Measurements from ENCODE around the gene PSG4. TPM values are rescaled to one million over a fixed set of nuclear protein-coding genes. Genes with fewer than 3 reads are reported as not detected.
"Not testable (repeated sequence)": the region's sequence is repeated elsewhere in the genome, so short reads cannot be mapped to it uniquely, and the experiment has no call there.

PSG4 gene
- polyA plus RNA-seq, 1 experiment = 0.84 TPM

DNA sequence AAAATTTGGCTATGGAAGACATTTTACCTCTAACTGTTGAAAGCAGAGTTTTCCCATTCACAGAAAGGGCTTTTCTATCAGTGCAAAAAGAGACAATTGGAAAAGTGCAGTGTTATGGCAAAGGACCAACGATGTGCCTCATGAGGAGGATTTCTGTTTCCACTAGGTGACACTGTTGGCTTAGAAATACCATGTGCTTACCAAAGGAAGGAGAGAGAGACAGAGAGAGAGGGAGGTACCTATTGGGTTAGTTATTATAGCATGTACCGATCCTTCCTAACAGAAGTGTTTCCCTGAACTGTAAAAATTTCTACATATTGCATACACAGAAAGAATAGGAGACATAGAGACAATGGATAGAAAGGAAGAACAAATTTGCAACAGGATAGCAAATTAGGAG is 23.9 kb upstream of the PSG4 start:
- Histone ChIP-seq H3K4me3 (ENCODE audit: low read depth, low read length) (no peak overlapping the region), H3K27ac (ENCODE audit: low read depth, low read length) (no peak overlapping the region), H3K27me3 (ENCODE audit: control insufficient read depth, insufficient read depth, low read length) (no peaks in the 10 kb centered on the region), H3K9me3 (ENCODE audit: control insufficient read depth, insufficient read depth, low read length) (peaks cover 17% of the 10 kb centered on the region; the same call in 1 of the 2 replicates)
- CTCF ChIA-PET = no interaction called here
- POLR2A ChIA-PET = no interaction called here
- DNase-seq (ENCODE audit: low read depth, low spot score) = no peak
- TF ChIP-seq, protein P1, sequence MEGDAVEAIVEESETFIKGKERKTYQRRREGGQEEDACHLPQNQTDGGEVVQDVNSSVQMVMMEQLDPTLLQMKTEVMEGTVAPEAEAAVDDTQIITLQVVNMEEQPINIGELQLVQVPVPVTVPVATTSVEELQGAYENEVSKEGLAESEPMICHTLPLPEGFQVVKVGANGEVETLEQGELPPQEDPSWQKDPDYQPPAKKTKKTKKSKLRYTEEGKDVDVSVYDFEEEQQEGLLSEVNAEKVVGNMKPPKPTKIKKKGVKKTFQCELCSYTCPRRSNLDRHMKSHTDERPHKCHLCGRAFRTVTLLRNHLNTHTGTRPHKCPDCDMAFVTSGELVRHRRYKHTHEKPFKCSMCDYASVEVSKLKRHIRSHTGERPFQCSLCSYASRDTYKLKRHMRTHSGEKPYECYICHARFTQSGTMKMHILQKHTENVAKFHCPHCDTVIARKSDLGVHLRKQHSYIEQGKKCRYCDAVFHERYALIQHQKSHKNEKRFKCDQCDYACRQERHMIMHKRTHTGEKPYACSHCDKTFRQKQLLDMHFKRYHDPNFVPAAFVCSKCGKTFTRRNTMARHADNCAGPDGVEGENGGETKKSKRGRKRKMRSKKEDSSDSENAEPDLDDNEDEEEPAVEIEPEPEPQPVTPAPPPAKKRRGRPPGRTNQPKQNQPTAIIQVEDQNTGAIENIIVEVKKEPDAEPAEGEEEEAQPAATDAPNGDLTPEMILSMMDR (IDR thresholded peaks at IDR 0.05; ENCODE audit: low read depth, low read length) = peak; percentile 26

DNA sequence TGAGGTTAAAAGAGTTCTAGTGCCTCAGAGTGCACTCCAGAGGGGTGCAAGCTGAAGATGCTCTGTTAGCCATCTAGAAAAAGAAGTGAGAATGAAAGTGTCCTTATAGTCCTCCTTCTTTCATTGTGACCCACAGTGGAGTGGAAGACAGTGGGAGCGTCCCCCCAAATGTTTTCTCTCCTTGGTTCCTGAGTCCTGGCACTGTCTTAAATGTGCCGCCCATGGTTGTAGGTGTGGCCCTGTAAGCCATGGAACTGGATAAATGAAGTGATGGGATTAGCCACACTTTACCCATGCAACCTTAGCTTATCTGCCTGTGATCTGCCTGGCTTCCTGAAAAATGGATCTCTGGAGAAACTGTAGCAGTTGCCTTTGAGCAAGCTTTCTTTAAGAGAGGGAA is 23.3 kb upstream of the PSG4 start:
- peaks cover 17% of the 10 kb centered on the region; the same call in 1 of the 2 replicates for H3K9me3 ChIP-seq (ENCODE audit: control insufficient read depth, insufficient read depth, low read length)
- CTCF ChIA-PET; DNase-seq (ENCODE audit: low read depth, low spot score); POLR2A ChIA-PET; H3K27ac ChIP-seq (ENCODE audit: low read depth, low read length); H3K27me3 ChIP-seq (ENCODE audit: control insufficient read depth, insufficient read depth, low read length); H3K4me3 ChIP-seq (ENCODE audit: low read depth, low read length): not testable (repeated sequence)

DNA sequence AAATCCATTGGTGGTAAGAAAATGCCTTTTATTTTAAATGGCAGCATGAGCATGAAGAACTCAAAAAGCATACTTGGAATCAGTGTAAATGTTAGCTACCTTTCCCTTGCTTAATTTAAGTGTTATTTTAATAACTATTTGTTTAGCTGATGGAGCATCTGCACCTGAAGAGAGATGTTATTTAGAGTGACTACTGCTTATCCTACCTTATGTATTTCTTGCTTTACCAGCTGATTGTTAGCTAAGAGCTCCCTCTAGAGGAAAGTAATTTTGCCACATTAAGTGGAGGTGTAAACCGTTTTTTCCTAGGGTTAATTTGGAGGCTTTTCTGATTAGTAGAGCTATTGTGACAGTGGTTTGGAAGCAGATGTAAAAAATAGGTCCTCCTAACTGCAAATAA is 21.5 kb upstream of the PSG4 start:
- H3K27me3 ChIP-seq (ENCODE audit: control insufficient read depth, insufficient read depth, low read length); H3K4me3 ChIP-seq (ENCODE audit: low read depth, low read length); H3K27ac ChIP-seq (ENCODE audit: low read depth, low read length); POLR2A ChIA-PET; CTCF ChIA-PET; DNase-seq (ENCODE audit: low read depth, low spot score): not testable (repeated sequence)
- H3K9me3 ChIP-seq (ENCODE audit: control insufficient read depth, insufficient read depth, low read length) = peaks cover 17% of the 10 kb centered on the region

DNA sequence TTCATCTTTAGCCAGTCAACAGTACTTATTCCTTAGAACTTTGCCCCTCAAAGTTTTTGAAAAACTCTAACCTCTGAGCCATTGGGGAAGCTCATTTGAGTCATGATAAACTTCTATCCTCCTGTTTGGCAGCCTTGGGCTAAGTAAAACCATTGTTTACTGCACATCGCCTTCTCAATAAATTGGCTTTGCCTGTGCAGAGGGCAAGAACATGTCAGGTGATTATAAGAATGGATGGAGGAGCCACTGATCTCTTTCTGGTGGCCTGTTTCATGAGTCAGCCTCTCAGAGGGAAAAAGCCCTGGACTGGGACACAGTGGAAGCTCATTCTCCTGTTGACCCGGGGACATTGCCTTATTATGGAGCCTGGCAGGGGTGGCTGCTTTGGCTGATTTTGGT is 19.4 kb upstream of the PSG4 start:
- Histone ChIP-seq H3K27me3 (ENCODE audit: control insufficient read depth, insufficient read depth, low read length) (no peaks in the 10 kb centered on the region), H3K9me3 (ENCODE audit: control insufficient read depth, insufficient read depth, low read length) (peaks cover 21% of the 10 kb centered on the region), H3K4me3 (ENCODE audit: low read depth, low read length) (no peak overlapping the region), H3K27ac (ENCODE audit: low read depth, low read length) (peak overlapping the region; percentile 86)
- no peak for DNase-seq (ENCODE audit: low read depth, low spot score)
- TF ChIP-seq, protein P1 (IDR thresholded peaks at IDR 0.05; ENCODE audit: low read depth, low read length) = no peak
- ChIA-PET CTCF (no interaction called here), POLR2A (no interaction called here)

DNA sequence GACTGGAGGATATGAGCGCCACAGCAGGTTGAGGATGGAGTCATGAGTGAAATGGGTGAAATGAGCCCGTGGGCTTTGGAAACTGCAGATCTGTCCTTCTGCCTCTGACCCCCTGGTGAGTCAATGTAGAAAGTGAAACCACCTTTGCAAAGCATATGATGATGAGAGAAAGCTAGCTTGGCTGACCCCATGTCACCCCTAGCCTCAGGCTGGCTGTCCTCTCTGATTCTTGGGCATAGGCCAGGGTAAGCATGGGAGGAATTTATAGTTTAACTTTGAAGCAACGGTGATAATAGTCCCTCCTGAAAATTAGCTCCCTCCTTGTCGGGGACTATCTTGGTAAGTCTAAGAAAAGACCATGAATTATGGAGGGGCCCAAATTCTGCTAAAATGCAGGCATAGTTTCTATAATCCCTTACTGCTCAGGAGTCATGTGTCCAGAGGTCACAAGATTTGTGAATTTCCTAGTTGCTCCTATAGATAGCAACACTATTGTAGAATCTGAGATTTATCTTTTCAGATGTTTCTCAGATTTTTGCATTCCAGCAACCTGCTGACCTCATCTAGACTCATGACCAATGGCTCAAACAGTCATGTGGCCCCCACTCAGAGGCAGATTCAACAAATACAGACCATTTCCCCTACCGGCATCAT is 18.9 kb upstream of the PSG4 start:
- peaks cover 21% of the 10 kb centered on the region for H3K9me3 ChIP-seq (ENCODE audit: control insufficient read depth, insufficient read depth, low read length)
- CTCF ChIA-PET; POLR2A ChIA-PET; H3K4me3 ChIP-seq (ENCODE audit: low read depth, low read length); DNase-seq (ENCODE audit: low read depth, low spot score); H3K27me3 ChIP-seq (ENCODE audit: control insufficient read depth, insufficient read depth, low read length): not testable (repeated sequence)
- H3K27ac ChIP-seq (ENCODE audit: low read depth, low read length) = peak overlapping the region; percentile 86

DNA sequence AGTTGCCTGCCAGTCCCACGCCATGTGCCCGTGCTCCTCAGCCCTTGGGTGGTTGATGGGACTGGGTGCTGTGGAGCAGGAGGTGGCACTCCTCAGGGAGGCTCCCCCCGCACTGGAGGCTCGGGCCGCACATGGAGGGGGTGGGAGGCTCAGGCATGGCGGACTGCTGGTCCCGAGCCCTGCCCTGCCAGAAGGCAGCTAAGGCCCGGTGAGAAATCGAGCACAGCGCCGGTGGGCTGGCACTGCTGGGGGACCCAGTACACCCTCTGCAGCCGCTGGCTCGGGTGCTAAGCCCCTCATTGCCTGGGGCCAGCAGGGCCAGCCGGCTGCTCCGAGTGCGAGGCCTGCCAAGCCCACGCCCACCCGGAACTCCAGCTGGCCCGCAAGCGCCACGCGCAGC is 16.5 kb upstream of the PSG4 start:
- peaks cover 13% of the 10 kb centered on the region for H3K9me3 ChIP-seq (ENCODE audit: control insufficient read depth, insufficient read depth, low read length)
- H3K27me3 ChIP-seq (ENCODE audit: control insufficient read depth, insufficient read depth, low read length); H3K27ac ChIP-seq (ENCODE audit: low read depth, low read length); CTCF ChIA-PET; DNase-seq (ENCODE audit: low read depth, low spot score); POLR2A ChIA-PET; H3K4me3 ChIP-seq (ENCODE audit: low read depth, low read length): not testable (repeated sequence)

DNA sequence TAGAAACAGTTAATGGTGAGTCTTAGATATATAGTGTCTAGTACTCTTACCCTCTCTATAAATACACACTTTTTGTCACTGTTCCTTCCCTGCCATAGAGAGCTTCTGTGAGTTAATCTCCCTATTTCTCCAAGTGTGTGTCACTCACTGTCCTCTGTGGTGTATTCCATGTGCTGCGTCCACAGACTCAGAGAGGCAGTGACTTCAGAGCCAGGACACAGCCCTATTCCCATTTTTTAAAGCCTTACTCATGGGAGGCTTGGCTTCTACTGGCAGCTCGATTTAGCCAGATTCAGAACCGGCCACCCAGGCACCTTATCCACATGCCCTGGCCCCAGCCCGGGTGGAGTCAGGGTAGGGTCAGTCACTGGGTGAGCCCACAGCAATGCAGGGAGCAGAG is 13.7 kb upstream of the PSG4 start:
- H3K9me3 ChIP-seq (ENCODE audit: control insufficient read depth, insufficient read depth, low read length); H3K4me3 ChIP-seq (ENCODE audit: low read depth, low read length); H3K27me3 ChIP-seq (ENCODE audit: control insufficient read depth, insufficient read depth, low read length); DNase-seq (ENCODE audit: low read depth, low spot score); POLR2A ChIA-PET; H3K27ac ChIP-seq (ENCODE audit: low read depth, low read length); CTCF ChIA-PET: not testable (repeated sequence)

DNA sequence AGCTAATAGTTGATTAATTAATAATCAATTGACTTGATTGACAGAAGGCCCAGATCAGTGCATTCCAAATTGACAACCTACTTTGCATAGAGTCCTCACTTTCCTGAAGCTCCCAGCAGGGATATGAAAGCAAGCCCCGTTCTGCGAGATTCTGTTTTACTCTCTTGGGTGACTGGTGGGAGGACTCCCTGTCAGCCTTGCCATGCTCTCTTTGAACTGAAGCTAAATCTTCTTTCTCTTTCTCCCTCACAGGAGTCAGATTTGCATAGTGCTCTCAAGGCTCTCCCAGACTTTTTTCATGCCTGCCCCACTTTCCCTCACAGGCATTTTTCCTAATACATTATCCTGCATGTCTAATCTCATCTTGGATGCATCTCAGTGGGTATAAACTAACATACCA is 10.4 kb upstream of the PSG4 start:
- POLR2A ChIA-PET; H3K9me3 ChIP-seq (ENCODE audit: control insufficient read depth, insufficient read depth, low read length); DNase-seq (ENCODE audit: low read depth, low spot score); H3K27ac ChIP-seq (ENCODE audit: low read depth, low read length); H3K4me3 ChIP-seq (ENCODE audit: low read depth, low read length); H3K27me3 ChIP-seq (ENCODE audit: control insufficient read depth, insufficient read depth, low read length): not testable (repeated sequence)
- CTCF ChIA-PET = interaction anchor here (0.5 kb wide), 1 partner anchor 66 kb away, joined by 3 read pairs; no protein-coding TSS in a partner anchor
